GM21381 (cell line): ENCODE data around the gene DDX6.

ENCODE experiments used
- ATAC-seq: cut with Tn5 transposase; IDR thresholded peaks from one replicate; pipeline ENCODE4 v1.9.1; 2021; ENCODE audit warnings: mild to moderate bottlenecking, moderate library complexity; ENCODE audit not compliant: unreplicated experiment

Gene DDX6

GRCh38 chr11:118705791-118706545 lies 85.0 kb downstream of the DDX6 start:
- no peak for ATAC-seq

DNA sequence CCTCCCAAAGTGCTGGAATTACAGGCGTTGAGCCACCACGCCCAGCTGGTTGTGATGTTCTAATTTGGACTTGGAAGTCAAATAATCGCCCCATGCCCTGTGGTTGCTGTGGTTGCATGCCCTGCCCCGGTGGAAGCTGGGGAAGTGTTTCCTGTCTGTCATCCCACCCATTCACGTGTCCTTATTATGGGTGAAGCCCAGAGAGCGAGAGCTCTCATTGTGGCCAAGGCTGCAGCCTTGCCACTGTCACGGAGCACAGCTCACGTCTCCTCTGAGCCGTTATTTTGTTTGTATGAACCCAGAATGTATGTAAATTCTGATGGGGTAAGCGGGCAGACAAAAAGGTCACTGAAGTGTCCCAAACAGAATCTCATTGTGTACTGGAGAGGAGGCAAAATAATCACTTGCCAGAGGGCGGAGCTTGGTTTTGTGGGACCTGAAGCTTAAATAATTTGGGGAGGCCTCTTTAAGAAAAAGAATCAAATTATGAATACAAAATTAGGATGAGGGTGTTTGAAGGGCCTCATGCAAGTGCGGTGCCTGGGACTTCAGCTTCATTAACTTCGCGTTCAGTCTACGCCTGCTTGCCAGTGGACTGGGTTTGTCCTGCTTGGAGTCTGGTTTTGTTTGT lies 85.7 kb downstream of the DDX6 start:
- no peak for ATAC-seq

DNA sequence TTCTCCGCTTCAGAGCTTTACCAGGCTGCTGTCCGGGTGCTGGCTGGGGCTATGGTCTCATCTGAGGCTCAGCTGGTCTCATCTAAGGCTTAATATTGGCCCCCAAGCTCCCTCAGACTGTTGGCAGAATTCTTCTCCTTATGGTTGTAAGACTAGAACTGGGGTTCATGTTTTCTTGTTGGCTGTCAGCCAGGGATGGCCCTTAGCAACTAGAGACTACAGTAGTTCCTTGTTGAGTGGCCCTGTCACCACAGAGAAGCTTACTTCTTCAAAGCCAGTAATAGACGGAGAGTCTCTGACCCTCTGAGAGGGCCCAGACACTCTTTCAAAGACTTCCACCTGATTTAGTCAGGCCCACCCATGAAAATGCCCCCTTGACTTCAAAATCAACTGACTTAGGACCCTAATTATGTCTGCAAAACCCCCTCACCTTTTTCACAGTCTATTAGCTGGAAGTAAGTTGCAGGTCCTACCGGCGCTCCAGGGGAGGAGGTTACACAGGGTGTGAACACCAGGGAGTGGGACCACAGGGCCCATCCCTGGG lies 87.3 kb downstream of the DDX6 start:
- ATAC-seq: no peak

DNA sequence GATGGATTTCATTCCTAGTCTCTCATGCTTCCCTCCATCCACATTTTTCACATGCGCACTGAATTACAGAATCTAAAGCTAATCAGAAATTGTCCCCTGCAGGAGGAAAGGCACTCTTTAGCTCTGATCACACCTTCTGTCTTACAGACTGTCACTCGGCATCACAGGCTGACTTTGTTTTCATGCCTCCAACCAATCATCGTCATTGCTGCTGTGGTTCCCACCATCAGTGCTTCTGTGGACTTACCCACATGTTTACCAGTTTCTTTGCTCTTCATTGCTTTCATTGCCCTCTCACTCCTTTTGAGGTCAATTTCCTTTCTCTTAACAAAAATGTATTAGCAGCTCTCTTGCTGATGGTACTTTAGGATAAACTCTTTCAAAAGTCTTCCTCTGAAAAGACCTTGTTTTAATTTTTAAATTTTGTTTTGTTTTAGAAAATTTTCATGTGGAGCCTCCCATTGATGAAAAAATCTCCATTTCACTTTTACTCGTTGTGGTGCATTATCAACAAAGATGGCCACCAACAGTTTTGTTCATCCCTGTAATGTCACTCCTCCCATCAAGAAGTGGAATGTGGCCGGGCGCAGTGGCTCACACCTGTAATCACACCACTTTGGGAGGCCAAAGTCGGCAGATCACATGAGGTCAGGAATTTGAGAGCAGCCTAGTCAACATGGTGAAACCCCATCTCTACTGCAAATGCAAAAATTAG lies 91.3 kb downstream of the DDX6 start:
- no peak for ATAC-seq
